Fibroblast of skin of back (primary cell): ENCODE measurements around the gene CCDC74A.
"Not testable (repeated sequence)": the region's sequence is repeated elsewhere in the genome, so short reads cannot be mapped to it uniquely, and the experiment has no call there.

ENCODE experiments used
- DNase-seq: peaks from one replicate; pipeline ENCODE4 v3.0.0-alpha.2; 2013

CCDC74A gene

GRCh38 chr2:131529864-131530445 is 2.3 kb downstream of the CCDC74A start:
- not testable (repeated sequence) for DNase-seq

- DNase-seq: not testable (repeated sequence)
Measured at GRCh38 chr2:131530626-131531344, 3.1 kb downstream of the CCDC74A start.

GRCh38 chr2:131531547-131532185 is 4.0 kb downstream of the CCDC74A start:
- not testable (repeated sequence) for DNase-seq

GRCh38 chr2:131532723-131533608 is 5.3 kb downstream of the CCDC74A start:
- DNase-seq: not testable (repeated sequence)

GRCh38 chr2:131533609-131534316 is 6.1 kb downstream of the CCDC74A start:
- DNase-seq: not testable (repeated sequence)

- not testable (repeated sequence) for DNase-seq
Measured at GRCh38 chr2:131534317-131534672, 6.6 kb downstream of the CCDC74A start.

GRCh38 chr2:131534965-131535364 is 7.3 kb downstream of the CCDC74A start:
- DNase-seq: not testable (repeated sequence)

- DNase-seq: no peak
Measured at GRCh38 chr2:131535526-131535925, 7.8 kb downstream of the CCDC74A start.

- not testable (repeated sequence) for DNase-seq
Measured at GRCh38 chr2:131535951-131536826, 8.5 kb downstream of the CCDC74A start.

GRCh38 chr2:131536841-131537240 is 9.2 kb downstream of the CCDC74A start:
- not testable (repeated sequence) for DNase-seq

- not testable (repeated sequence) for DNase-seq
Measured at GRCh38 chr2:131538856-131539255, 11.2 kb downstream of the CCDC74A start.

- DNase-seq: no peak
Measured at GRCh38 chr2:131542438-131543384, 15.0 kb downstream of the CCDC74A start.

GRCh38 chr2:131543385-131543891 is 15.8 kb downstream of the CCDC74A start:
- DNase-seq: no peak

GRCh38 chr2:131544006-131544812 is 16.5 kb downstream of the CCDC74A start:
- DNase-seq: not testable (repeated sequence)

GRCh38 chr2:131544813-131545165 is 17.1 kb downstream of the CCDC74A start:
- not testable (repeated sequence) for DNase-seq

- no peak for DNase-seq
Measured at GRCh38 chr2:131552871-131553270, 25.2 kb downstream of the CCDC74A start.

GRCh38 chr2:131556998-131557397 is 29.3 kb downstream of the CCDC74A start:
- DNase-seq: no peak

- DNase-seq: no peak
Measured at GRCh38 chr2:131557558-131558321, 30.1 kb downstream of the CCDC74A start.
